MM.1S (cell line): ENCODE results near the gene SHROOM3.

Experiments used
- DNase-seq: peaks from one replicate; pipeline ENCODE4 v3.0.0-alpha.2; 2015
- H2AFZ ChIP-seq: fragments of 300-600 bp; sonication (generic); 2 replicates; pipeline ENCODE4 v1.6.0; 2016; ENCODE audit warnings: antibody characterized with exemption, low read length
- H3F3A ChIP-seq: fragments of 300-600 bp; sonication (generic); 2 replicates; pipeline ENCODE4 v1.6.1; 2016; ENCODE audit warnings: mild to moderate bottlenecking, antibody characterized with exemption, low read length, moderate library complexity, mixed read lengths; ENCODE audit not compliant: insufficient read depth
- H3K27ac ChIP-seq: fragments of 300-600 bp; sonication (generic); 2 replicates; pipeline ENCODE4 v1.5.1; 2016; ENCODE audit warnings: mild to moderate bottlenecking, low read length
- H3K27me3 ChIP-seq: fragments of 300-600 bp; sonication (generic); replicated peaks from 2 replicates; pipeline ENCODE4 v1.6.0; 2016; ENCODE audit warnings: low read length; ENCODE audit not compliant: insufficient read depth
- H3K36me3 ChIP-seq: fragments of 300-600 bp; sonication (generic); replicated peaks from 2 replicates; pipeline ENCODE4 v1.6.1; 2016; ENCODE audit warnings: mild to moderate bottlenecking, low read length, mixed read lengths; ENCODE audit not compliant: insufficient read depth
- H3K4me1 ChIP-seq: fragments of 300-600 bp; sonication (generic); 2 replicates; pipeline ENCODE4 v1.6.1; 2016; ENCODE audit warnings: low read length, mixed read lengths
- H3K4me2 ChIP-seq: fragments of 300-600 bp; sonication (generic); 2 replicates; pipeline ENCODE4 v1.6.0; 2016; ENCODE audit warnings: low read depth, low read length
- H3K4me3 ChIP-seq: fragments of 300-600 bp; sonication (generic); 2 replicates; pipeline ENCODE4 v1.5.1; 2016; ENCODE audit warnings: low read length, mixed read lengths
- H3K79me2 ChIP-seq: fragments of 300-600 bp; sonication (generic); 2 replicates; pipeline ENCODE4 v1.6.1; 2016; ENCODE audit warnings: mixed run types, low read length, mixed read lengths
- H3K9ac ChIP-seq: fragments of 300-600 bp; sonication (generic); 2 replicates; pipeline ENCODE4 v1.6.1; 2016; ENCODE audit warnings: low read length, mixed read lengths
- H3K9me2 ChIP-seq: fragments of 300-600 bp; sonication (generic); replicated peaks from 2 replicates; pipeline ENCODE4 v1.6.1; 2016; ENCODE audit warnings: mild to moderate bottlenecking, low read length, mixed read lengths; ENCODE audit not compliant: insufficient read depth
- H3K9me3 ChIP-seq: fragments of 300-600 bp; sonication (generic); replicated peaks from 2 replicates; pipeline ENCODE4 v1.6.1; 2016; ENCODE audit warnings: mild to moderate bottlenecking, low read length, mixed read lengths; ENCODE audit not compliant: insufficient read depth
- H4K20me1 ChIP-seq: fragments of 300-600 bp; sonication (generic); 2 replicates; pipeline ENCODE4 v1.6.1; 2016; ENCODE audit warnings: mild to moderate bottlenecking, low read length, moderate library complexity, mixed read lengths; ENCODE audit not compliant: insufficient read depth
- EZH2 ChIP-seq: fragments of 300-600 bp; sonication (generic); optimal IDR thresholded peaks from 2 replicates; pipeline ENCODE3; 2017; ENCODE audit warnings: low read depth, mild to moderate bottlenecking, antibody characterized with exemption, low read length, mixed read lengths
- EZH2phosphoT487 ChIP-seq: fragments of 300-600 bp; sonication (generic); IDR thresholded peaks from 2 replicates; pipeline ENCODE4 v1.6.1; 2018; ENCODE audit warnings: antibody characterized with exemption, low read length
- TF ChIP-seq, protein P1 (sequence below): fragments of 300-600 bp; sonication (generic); IDR thresholded peaks from 2 replicates; pipeline ENCODE4 v1.5.1; 2016; ENCODE audit warnings: antibody characterized with exemption, low read length, mixed read lengths

SHROOM3 gene

DNA sequence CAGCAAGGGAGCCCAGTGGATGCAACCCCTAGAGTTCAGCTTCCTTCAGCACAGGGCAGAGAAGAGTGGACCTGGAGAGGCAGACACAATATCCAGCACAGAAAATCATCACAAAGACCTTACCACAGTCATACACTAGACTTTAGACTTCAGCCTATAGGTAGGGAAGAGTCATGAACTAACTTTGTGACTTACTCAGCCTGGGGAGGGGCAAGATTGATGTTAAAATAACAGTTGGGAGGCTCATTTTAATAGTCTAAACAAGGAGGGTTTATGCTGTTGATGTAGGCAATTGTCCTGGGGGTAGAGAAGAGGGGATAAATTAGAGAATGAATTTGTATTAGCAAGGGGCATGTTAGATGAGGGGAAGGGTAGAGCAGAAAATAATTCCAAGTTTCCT, 338.7 kb downstream of the SHROOM3 start:
- no peak overlapping the region for H3K27ac ChIP-seq
- H3K4me1 ChIP-seq: peaks cover 14% of the 10 kb centered on the region
- H2AFZ ChIP-seq: no peak overlapping the region
- H3K9me2 ChIP-seq: no peaks in the 10 kb centered on the region
- no peak overlapping the region for H3K4me3 ChIP-seq
- H3K27me3 ChIP-seq: no peaks in the 10 kb centered on the region
- H3F3A ChIP-seq: 0 out of 2 replicates have a peak, but pooled peaks cover 2% of the 10 kb centered on the region
- no peak overlapping the region for H3K4me2 ChIP-seq
- H4K20me1 ChIP-seq: no peaks in the 10 kb centered on the region
- H3K9me3 ChIP-seq: no peaks in the 10 kb centered on the region
- TF ChIP-seq, protein P1, sequence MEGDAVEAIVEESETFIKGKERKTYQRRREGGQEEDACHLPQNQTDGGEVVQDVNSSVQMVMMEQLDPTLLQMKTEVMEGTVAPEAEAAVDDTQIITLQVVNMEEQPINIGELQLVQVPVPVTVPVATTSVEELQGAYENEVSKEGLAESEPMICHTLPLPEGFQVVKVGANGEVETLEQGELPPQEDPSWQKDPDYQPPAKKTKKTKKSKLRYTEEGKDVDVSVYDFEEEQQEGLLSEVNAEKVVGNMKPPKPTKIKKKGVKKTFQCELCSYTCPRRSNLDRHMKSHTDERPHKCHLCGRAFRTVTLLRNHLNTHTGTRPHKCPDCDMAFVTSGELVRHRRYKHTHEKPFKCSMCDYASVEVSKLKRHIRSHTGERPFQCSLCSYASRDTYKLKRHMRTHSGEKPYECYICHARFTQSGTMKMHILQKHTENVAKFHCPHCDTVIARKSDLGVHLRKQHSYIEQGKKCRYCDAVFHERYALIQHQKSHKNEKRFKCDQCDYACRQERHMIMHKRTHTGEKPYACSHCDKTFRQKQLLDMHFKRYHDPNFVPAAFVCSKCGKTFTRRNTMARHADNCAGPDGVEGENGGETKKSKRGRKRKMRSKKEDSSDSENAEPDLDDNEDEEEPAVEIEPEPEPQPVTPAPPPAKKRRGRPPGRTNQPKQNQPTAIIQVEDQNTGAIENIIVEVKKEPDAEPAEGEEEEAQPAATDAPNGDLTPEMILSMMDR: no peak
- TF ChIP-seq EZH2 (no peak), EZH2phosphoT487 (no peak)
- no peak overlapping the region for H3K9ac ChIP-seq
- no peak for DNase-seq
- peaks cover 5% of the 10 kb centered on the region; the same call in 1 of the 2 replicates for H3K79me2 ChIP-seq
- H3K36me3 ChIP-seq: peaks cover 20% of the 10 kb centered on the region

DNA sequence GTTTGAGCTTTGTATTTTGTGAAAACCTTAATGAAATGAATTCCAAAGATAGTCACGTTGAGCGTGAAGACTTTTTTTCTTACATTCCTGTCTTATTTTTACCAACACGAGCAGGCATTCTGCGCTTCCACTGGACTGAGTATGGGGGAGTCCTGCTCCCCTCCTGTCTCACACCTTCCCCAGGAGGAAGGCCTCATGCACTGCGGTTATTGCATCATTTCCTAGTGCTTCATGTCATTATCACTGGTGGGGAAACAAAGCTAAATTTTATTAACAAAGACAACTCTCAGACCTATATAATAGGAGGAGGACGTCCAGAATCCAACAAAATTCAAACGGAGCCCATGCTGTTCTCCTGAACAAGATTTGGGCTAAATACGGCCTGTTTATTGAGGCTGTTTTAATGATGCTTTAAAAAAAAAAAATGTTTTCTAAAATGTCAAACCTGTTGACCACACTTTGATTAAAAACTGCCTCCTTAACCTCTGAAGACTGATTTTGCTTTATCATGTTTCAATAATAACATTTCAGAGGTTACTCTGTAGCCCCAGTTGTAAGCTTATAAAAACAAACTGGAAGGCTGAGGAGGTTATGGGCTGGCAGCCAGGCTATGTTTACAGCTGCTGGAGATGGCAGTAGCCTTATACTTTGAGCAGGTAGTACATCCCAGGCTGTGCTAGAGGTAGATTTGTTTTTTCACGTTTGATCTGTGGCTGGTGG, 344.9 kb downstream of the SHROOM3 start:
- no peak overlapping the region for H3K27ac ChIP-seq
- no peaks in the 10 kb centered on the region for H3K9me2 ChIP-seq
- H4K20me1 ChIP-seq: 0 out of 2 replicates have a peak, but pooled peaks cover 5% of the 10 kb centered on the region
- no peak overlapping the region for H2AFZ ChIP-seq
- no peak overlapping the region for H3K9ac ChIP-seq
- H3K27me3 ChIP-seq: no peaks in the 10 kb centered on the region
- DNase-seq: no peak
- no peak overlapping the region for H3K4me2 ChIP-seq
- TF ChIP-seq, protein P1: no peak
- TF ChIP-seq EZH2 (no peak), EZH2phosphoT487 (no peak)
- H3K4me3 ChIP-seq: no peak overlapping the region
- H3K9me3 ChIP-seq: no peaks in the 10 kb centered on the region
- H3F3A ChIP-seq: peaks cover 11% of the 10 kb centered on the region
- H3K79me2 ChIP-seq: 0 out of 2 replicates have a peak, but pooled peaks cover 1% of the 10 kb centered on the region
- peaks cover 19% of the 10 kb centered on the region for H3K36me3 ChIP-seq
- H3K4me1 ChIP-seq: peaks cover 18% of the 10 kb centered on the region

DNA sequence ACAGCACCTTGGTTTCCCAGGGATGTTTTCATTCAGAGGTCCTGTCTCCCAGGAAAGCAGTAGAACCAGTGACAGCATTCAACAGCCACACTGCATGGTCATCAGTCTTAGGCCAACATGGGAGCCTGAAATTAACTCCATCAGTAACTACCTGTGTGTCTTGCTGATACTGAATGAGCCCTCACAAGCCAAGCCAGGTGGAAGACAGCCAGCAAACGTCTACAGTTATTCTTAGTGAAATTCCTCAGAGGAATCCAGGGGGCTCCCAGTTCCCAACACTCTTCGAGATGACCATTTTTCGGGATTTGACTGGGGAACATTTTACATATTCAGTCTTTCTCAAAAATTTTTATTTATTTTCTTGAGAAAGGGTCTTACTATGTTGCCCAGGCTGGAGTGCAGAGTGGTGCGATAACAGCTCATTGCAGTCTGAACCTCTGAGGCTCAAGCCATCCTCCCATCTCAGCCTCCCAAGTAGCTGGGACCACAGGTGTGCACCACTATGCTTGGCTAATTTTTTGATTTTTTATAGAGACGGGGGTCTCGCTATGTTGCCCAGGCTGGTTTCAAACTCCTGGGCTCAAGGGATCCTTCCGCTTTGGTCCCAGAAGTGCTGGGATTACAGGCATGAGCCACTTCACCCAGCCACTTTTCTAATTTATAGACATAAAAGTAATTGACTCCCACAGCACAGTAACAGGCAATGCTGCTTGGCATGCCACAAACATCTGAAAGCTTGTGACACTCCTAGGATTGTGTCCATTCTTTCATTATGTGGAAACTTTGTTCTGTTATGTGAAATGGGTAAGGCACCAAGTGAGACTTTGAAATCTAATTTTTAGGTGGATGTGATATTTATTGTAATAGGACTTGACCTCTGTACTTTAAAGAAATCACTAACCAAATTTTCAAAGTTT, 346.0 kb downstream of the SHROOM3 start:
- H3K27me3 ChIP-seq: no peaks in the 10 kb centered on the region
- H3K79me2 ChIP-seq: no peaks in the 10 kb centered on the region
- H3K9me2 ChIP-seq: no peaks in the 10 kb centered on the region
- H4K20me1 ChIP-seq: 0 out of 2 replicates have a peak, but pooled peaks cover 5% of the 10 kb centered on the region
- H2AFZ ChIP-seq: no peak overlapping the region
- DNase-seq: no peak
- peaks cover 11% of the 10 kb centered on the region for H3F3A ChIP-seq
- H3K27ac ChIP-seq: no peak overlapping the region
- no peak overlapping the region for H3K9ac ChIP-seq
- H3K4me2 ChIP-seq: no peak overlapping the region
- H3K4me1 ChIP-seq: peaks cover 18% of the 10 kb centered on the region
- TF ChIP-seq EZH2 (no peak), EZH2phosphoT487 (no peak)
- no peaks in the 10 kb centered on the region for H3K9me3 ChIP-seq
- H3K4me3 ChIP-seq: no peak overlapping the region
- H3K36me3 ChIP-seq: peaks cover 19% of the 10 kb centered on the region
